K562 (cell line): ENCODE measurements around the gene SLC34A2. TPM values are rescaled to one million over a fixed set of nuclear protein-coding genes. Genes with fewer than 3 reads are reported as not detected.

Source experiments
- ATAC-seq: fragments of 200-7000 bp; cut with Tn5 transposase; 3 replicates; pipeline ENCODE4 v1.9.1; 2020; ENCODE audit warnings: moderate library complexity
- BruUV-seq: library from RNA; stranded (reverse); fragments of 400-500 nt; replicated peaks from 2 replicates; lab custom pipeline; 2021; lab: Mats Ljungman, UMichigan
- CTCF ChIA-PET: fragments of 300-600 bp; formaldehyde crosslinking; extraction: SDS; loops from one replicate; lab custom pipeline; 2021; ENCODE audit warnings: low intra/inter-chr PET ratio; lab: Yijun Ruan, JAX
- POLR2A ChIA-PET: fragments of 300-600, 350-650 bp; sonication (Branson Sonifier 250); formaldehyde crosslinking; extraction: SDS; loops from one replicate; lab custom pipeline; 2021; ENCODE audit warnings: antibody characterized with exemption, inconsistent platforms; lab: Yijun Ruan, JAX
- DNase-seq, 4 experiments: peaks; one replicate each; pipeline versions ENCODE4 v3.0.0 to v3.0.0-alpha.2; 2011 to 2018; ENCODE audit warnings: low spot score in 3 of 4, mixed read lengths in 3 of 4; ENCODE audit errors: extremely low read depth in 1 of 4
- FAIRE-seq: peaks from 2 replicates; lab custom pipeline; 2011; peaks lifted over from hg19 to GRCh38; lab: Jason Lieb, UNC
- H2AFZ ChIP-seq: 2 replicates; pipeline ENCODE4 v1.6.0; 2011; ENCODE audit warnings: low read depth, low read length, control low read depth, inconsistent platforms
- H3K27ac ChIP-seq: fragments of 200-600 bp; 3 replicates; pipeline ENCODE4 v1.8.0; 2011; ENCODE audit warnings: low read depth, mild to moderate bottlenecking, control low read depth, inconsistent platforms, low read length, moderate library complexity, mixed read lengths; ENCODE audit errors: extremely low read depth
- H3K27me3 ChIP-seq, 2 experiments: fragments of 300-600 bp in 1 of 2; 2 replicates in 1 of 2; 3 replicates in 1 of 2; pipeline versions ENCODE4 v1.6.0 to v1.8.0; 2011; ENCODE audit warnings: inconsistent platforms in 2 of 2, low read length in 2 of 2, mild to moderate bottlenecking in 1 of 2, mixed read lengths in 1 of 2, moderate library complexity in 1 of 2; ENCODE audit not compliant: control insufficient read depth in 2 of 2, insufficient read depth in 2 of 2
- H3K36me3 ChIP-seq: fragments of 300-600 bp; 3 replicates; pipeline ENCODE4 v1.8.0; 2011; ENCODE audit warnings: mild to moderate bottlenecking, low read length, inconsistent platforms; ENCODE audit not compliant: control insufficient read depth, insufficient read depth
- H3K4me1 ChIP-seq, 2 experiments: fragments of 200-600 bp in 1 of 2; replicated peaks in 1 of 2; 2 replicates in 1 of 2; 3 replicates in 1 of 2; pipeline versions ENCODE4 v1.5.1 to v1.8.0; 2011; ENCODE audit warnings: inconsistent platforms in 2 of 2, low read length in 2 of 2, mild to moderate bottlenecking in 1 of 2, mixed read lengths in 1 of 2, moderate library complexity in 1 of 2; ENCODE audit not compliant: control insufficient read depth in 2 of 2, insufficient read depth in 2 of 2
- H3K4me2 ChIP-seq: 2 replicates; pipeline ENCODE4 v1.6.1; 2011; ENCODE audit warnings: low read length, control low read depth, inconsistent platforms, mixed read lengths; ENCODE audit not compliant: insufficient read depth
- H3K4me3 ChIP-seq: fragments of 200-600 bp; sonication (generic), shearing (Covaris generic); 2 replicates; pipeline ENCODE4 v1.5.1; 2016; ENCODE audit warnings: control low read depth, inconsistent platforms
- H3K79me2 ChIP-seq: fragments of 200-600 bp; 3 replicates; pipeline ENCODE4 v1.8.0; 2011; ENCODE audit warnings: low read length, inconsistent platforms; ENCODE audit not compliant: control insufficient read depth, insufficient read depth
- H3K9ac ChIP-seq, 2 experiments: 2 replicates each; pipeline versions ENCODE4 v1.6.0 to v1.6.1; 2011; ENCODE audit warnings: low read depth in 2 of 2, low read length in 2 of 2, control low read depth in 1 of 2, inconsistent platforms in 1 of 2, mild to moderate bottlenecking in 1 of 2, mixed read lengths in 1 of 2; ENCODE audit not compliant: insufficient read depth in 1 of 2
- H3K9me1 ChIP-seq: one replicate; pipeline ENCODE4 v1.6.0; 2011; ENCODE audit warnings: inconsistent platforms, mild to moderate bottlenecking, low read length, moderate library complexity; ENCODE audit not compliant: control insufficient read depth, insufficient read depth
- H3K9me3 ChIP-seq: replicated peaks from 2 replicates; pipeline ENCODE4 v1.5.1; 2011; ENCODE audit warnings: low read depth, low read length, inconsistent platforms; ENCODE audit not compliant: control insufficient read depth, insufficient read depth
- H4K20me1 ChIP-seq: replicated peaks from 2 replicates; pipeline ENCODE4 v1.6.1; 2011; ENCODE audit warnings: low read length, inconsistent platforms, mixed read lengths; ENCODE audit not compliant: control insufficient read depth, insufficient read depth
- ELF4 ChIP-seq: fragments of 450-650 bp; formaldehyde crosslinking; IDR thresholded peaks from 2 replicates; pipeline ENCODE4 v1.4.0; 2022; ENCODE audit warnings: missing genetic modification characterization
- ETV1 ChIP-seq: fragments of 450-650 bp; conservative IDR thresholded peaks from 2 replicates; pipeline ENCODE4 v1.6.1; 2016; ENCODE audit warnings: missing genetic modification characterization, control low read depth, low read depth, missing compliant biosample characterization
- FOXP1 ChIP-seq: sonication (generic); formaldehyde crosslinking; IDR thresholded peaks from 2 replicates; pipeline ENCODE4 v1.8.0; 2022; ENCODE audit warnings: mild to moderate bottlenecking, missing genetic modification reagents
- GABPA ChIP-seq: fragments of 200-800 bp; sonication (Bioruptor generic); conservative IDR thresholded peaks from 2 replicates; pipeline ENCODE4 v1.6.1; 2016; ENCODE audit warnings: low read depth, missing genetic modification characterization, missing compliant biosample characterization
- GATAD2B ChIP-seq: fragments of 450-650 bp; IDR thresholded peaks from 2 replicates; pipeline ENCODE4 v1.6.1; 2017; ENCODE audit warnings: mild to moderate bottlenecking, borderline replicate concordance
- HMG20B ChIP-seq: fragments of 250-450 bp; sonication (Bioruptor Pico); IDR thresholded peaks from 2 replicates; pipeline ENCODE4 v1.5.0; 2021; ENCODE audit warnings: mild to moderate bottlenecking
- LEF1 ChIP-seq: fragments of 450-650 bp; IDR thresholded peaks from 2 replicates; pipeline ENCODE4 v1.6.1; 2016; ENCODE audit warnings: mild to moderate bottlenecking
- NCOR1 ChIP-seq: fragments of 450-650 bp; IDR thresholded peaks from 2 replicates; pipeline ENCODE4 v1.6.1; 2016; ENCODE audit warnings: mild to moderate bottlenecking, moderate library complexity
- POLR2AphosphoS5 ChIP-seq: IDR thresholded peaks from 2 replicates; pipeline ENCODE4 v1.6.1; 2011; ENCODE audit warnings: mild to moderate bottlenecking, low read depth, low read length, moderate library complexity; ENCODE audit not compliant: control insufficient read depth, insufficient read depth
- RBFOX2 ChIP-seq: fragments of 200-400 bp; formaldehyde crosslinking; IDR thresholded peaks from 2 replicates; pipeline ENCODE4 v1.6.1; 2017; ENCODE audit warnings: low read depth, mild to moderate bottlenecking, low read length, moderate library complexity
- XRCC3 ChIP-seq: fragments of 450-650 bp; IDR thresholded peaks from 2 replicates; pipeline ENCODE4 v1.6.1; 2017; ENCODE audit warnings: mild to moderate bottlenecking, moderate library complexity
- ZNF436 ChIP-seq: fragments of 250-450, 450-650 bp; sonication (Bioruptor Pico); formaldehyde crosslinking; IDR thresholded peaks from 2 replicates; pipeline ENCODE4 v1.7.0; 2020; ENCODE audit warnings: mild to moderate bottlenecking
- WGBS: fragments of 100-300 bp; shearing (Covaris generic); methylation state at CpG from one replicate; pipeline ENCODE4 v1.1.6; 2016; ENCODE audit warnings: low coverage, mixed read lengths; ENCODE audit not compliant: insufficient coverage; ENCODE audit errors: missing lambda C conversion rate; 5-methylcytosine and 5-hydroxymethylcytosine counted together
- in situ Hi-C: fragments of 300-500 bp; cut with MboI; formaldehyde crosslinking; loops from 4 replicates; pipeline ENCODE4 v1.15.0; 2018; ENCODE audit warnings: inconsistent platforms, mixed read lengths
- intact Hi-C: fragments of 100-400 bp; cut with micrococcal nuclease; formaldehyde crosslinking; loops from 2 replicates; pipeline ENCODE4 v1.14.2; 2022
- polyA plus RNA-seq, 8 experiments: library from polyadenylated mRNA; depleted of rRNA in 4 of 8; stranded (reverse) in 5 of 8; unstranded in 3 of 8; fragments of >200 nt; fragmentation: Nextera tagmentation in 2 of 8; fragmentation: Illumina TruSeq in 1 of 8; extraction: Ambion mirVana in 2 of 8; extraction: Trizol in 1 of 8; gene quantifications; 2 replicates each; pipeline versions ENCODE4 v1.2.1 to v1.2.3, GENCODE V29; 2011 to 2014; ENCODE audit warnings: inconsistent platforms in 1 of 8, missing spikeins in 1 of 8
- total RNA-seq, 7 experiments: library from RNA; depleted of rRNA in 6 of 7; stranded (reverse); fragments of >200 nt in 6 of 7; fragmentation: Illumina TruSeq in 2 of 7; extraction: Trizol in 2 of 7; gene quantifications; 2 replicates each; pipeline versions ENCODE4 v1.2.1 to v1.2.3, GENCODE V29; 2011 to 2021; ENCODE audit warnings: low replicate concordance in 1 of 7
- TF ChIP-seq, protein P1 (sequence below): fragments of 250-450 bp; sonication (Bioruptor Pico); IDR thresholded peaks from 2 replicates; pipeline ENCODE4 v1.9.0; 2021; ENCODE audit warnings: mild to moderate bottlenecking, inconsistent platforms
- TF ChIP-seq, protein P2 (sequence below): fragments of 450-650 bp; IDR thresholded peaks from 2 replicates; pipeline ENCODE4 v1.6.1; 2018; ENCODE audit not compliant: partially characterized antibody
- TF ChIP-seq, protein P3 (sequence below): fragments of 450-650 bp; conservative IDR thresholded peaks from 2 replicates; pipeline ENCODE4 v1.6.1; 2016; ENCODE audit warnings: missing genetic modification characterization, low read depth, mild to moderate bottlenecking, control low read depth, missing compliant biosample characterization

Gene SLC34A2
- total and polyA plus RNA-seq, 9 of the 15 experiments (the other 6 are each of a cell fraction or from before 2014, with no cell fraction given) = 1.5 TPM; not detected in 8

DNA sequence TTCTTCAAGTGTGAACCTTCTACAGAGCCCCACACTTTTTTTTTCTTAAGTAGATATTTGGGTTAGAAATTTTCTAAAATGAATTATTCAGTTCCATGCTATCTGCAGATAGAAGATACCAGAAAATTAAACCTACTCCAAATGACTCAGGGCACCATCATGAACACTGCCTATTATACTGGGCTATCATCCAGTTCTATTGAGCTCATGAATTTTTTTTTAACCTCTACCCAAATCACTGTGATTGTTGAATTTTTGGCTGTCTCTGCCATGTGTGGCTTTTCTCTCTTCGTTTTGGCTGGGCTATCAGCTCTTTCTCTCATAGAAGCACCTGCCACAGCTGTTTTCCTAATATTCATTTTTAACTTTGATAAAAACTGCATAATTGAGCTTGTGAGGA lies 31.0 kb upstream of the SLC34A2 start:
- intact Hi-C loops = no loop called here
- in situ Hi-C loops = no loop called here
- H4K20me1 ChIP-seq = 0 out of 2 replicates have a peak, but pooled peaks cover 4% of the 10 kb centered on the region
- FAIRE-seq (no peak), DNase-seq (no peak), ATAC-seq (no peak)
- H3K4me2 ChIP-seq = no peak overlapping the region
- H3K4me3 ChIP-seq = no peak overlapping the region
- WGBS = 0% methylated on average over 1 of the region's 1 CpG
- H3K36me3 ChIP-seq = no peaks in the 10 kb centered on the region
- H3K27ac ChIP-seq = no peak overlapping the region
- no peaks in the 10 kb centered on the region for H3K4me1 ChIP-seq
- no peaks in the 10 kb centered on the region for H3K79me2 ChIP-seq
- H2AFZ ChIP-seq = no peak overlapping the region
- CTCF ChIA-PET = no interaction called here
- POLR2A ChIA-PET = interaction anchor here (0.7 kb wide), 1 partner anchor 255 kb away, joined by 3 read pairs; no protein-coding TSS in a partner anchor
- peaks cover 19 to 30% of the 10 kb centered on the region in 2 experiments; a peak in 4 of 5 replicates for H3K27me3 ChIP-seq
- H3K9me3 ChIP-seq = no peaks in the 10 kb centered on the region
- no peaks in the 10 kb centered on the region for H3K9me1 ChIP-seq
- BruUV-seq = no TSS peak
- H3K9ac ChIP-seq = no peak overlapping the region
- TF ChIP-seq GATAD2B = no peak
- no peak for TF ChIP-seq NCOR1
- TF ChIP-seq HMG20B (CRISPR knock-in tag) = no peak
- TF ChIP-seq, protein P1, sequence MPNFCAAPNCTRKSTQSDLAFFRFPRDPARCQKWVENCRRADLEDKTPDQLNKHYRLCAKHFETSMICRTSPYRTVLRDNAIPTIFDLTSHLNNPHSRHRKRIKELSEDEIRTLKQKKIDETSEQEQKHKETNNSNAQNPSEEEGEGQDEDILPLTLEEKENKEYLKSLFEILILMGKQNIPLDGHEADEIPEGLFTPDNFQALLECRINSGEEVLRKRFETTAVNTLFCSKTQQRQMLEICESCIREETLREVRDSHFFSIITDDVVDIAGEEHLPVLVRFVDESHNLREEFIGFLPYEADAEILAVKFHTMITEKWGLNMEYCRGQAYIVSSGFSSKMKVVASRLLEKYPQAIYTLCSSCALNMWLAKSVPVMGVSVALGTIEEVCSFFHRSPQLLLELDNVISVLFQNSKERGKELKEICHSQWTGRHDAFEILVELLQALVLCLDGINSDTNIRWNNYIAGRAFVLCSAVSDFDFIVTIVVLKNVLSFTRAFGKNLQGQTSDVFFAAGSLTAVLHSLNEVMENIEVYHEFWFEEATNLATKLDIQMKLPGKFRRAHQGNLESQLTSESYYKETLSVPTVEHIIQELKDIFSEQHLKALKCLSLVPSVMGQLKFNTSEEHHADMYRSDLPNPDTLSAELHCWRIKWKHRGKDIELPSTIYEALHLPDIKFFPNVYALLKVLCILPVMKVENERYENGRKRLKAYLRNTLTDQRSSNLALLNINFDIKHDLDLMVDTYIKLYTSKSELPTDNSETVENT (CRISPR knock-in tag) = no peak
- TF ChIP-seq, protein P2, sequence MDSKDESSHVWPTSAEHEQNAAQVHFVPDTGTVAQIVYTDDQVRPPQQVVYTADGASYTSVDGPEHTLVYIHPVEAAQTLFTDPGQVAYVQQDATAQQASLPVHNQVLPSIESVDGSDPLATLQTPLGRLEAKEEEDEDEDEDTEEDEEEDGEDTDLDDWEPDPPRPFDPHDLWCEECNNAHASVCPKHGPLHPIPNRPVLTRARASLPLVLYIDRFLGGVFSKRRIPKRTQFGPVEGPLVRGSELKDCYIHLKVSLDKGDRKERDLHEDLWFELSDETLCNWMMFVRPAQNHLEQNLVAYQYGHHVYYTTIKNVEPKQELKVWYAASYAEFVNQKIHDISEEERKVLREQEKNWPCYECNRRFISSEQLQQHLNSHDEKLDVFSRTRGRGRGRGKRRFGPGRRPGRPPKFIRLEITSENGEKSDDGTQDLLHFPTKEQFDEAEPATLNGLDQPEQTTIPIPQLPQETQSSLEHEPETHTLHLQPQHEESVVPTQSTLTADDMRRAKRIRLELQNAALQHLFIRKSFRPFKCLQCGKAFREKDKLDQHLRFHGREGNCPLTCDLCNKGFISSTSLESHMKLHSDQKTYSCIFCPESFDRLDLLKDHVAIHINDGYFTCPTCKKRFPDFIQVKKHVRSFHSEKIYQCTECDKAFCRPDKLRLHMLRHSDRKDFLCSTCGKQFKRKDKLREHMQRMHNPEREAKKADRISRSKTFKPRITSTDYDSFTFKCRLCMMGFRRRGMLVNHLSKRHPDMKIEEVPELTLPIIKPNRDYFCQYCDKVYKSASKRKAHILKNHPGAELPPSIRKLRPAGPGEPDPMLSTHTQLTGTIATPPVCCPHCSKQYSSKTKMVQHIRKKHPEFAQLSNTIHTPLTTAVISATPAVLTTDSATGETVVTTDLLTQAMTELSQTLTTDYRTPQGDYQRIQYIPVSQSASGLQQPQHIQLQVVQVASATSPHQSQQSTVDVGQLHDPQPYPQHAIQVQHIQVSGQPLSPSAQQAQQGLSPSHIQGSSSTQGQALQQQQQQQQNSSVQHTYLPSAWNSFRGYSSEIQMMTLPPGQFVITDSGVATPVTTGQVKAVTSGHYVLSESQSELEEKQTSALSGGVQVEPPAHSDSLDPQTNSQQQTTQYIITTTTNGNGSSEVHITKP = no peak
- no peak for TF ChIP-seq GABPA (tag)
- no peak for TF ChIP-seq XRCC3
- TF ChIP-seq POLR2AphosphoS5 = no peak
- no peak for TF ChIP-seq RBFOX2
- TF ChIP-seq ETV1 (tag) = no peak
- TF ChIP-seq, protein P3, sequence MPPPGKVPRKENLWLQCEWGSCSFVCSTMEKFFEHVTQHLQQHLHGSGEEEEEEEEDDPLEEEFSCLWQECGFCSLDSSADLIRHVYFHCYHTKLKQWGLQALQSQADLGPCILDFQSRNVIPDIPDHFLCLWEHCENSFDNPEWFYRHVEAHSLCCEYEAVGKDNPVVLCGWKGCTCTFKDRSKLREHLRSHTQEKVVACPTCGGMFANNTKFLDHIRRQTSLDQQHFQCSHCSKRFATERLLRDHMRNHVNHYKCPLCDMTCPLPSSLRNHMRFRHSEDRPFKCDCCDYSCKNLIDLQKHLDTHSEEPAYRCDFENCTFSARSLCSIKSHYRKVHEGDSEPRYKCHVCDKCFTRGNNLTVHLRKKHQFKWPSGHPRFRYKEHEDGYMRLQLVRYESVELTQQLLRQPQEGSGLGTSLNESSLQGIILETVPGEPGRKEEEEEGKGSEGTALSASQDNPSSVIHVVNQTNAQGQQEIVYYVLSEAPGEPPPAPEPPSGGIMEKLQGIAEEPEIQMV (tag) = no peak
- TF ChIP-seq ZNF436 (CRISPR knock-in tag) = no peak
- TF ChIP-seq LEF1 = no peak
- no peak for TF ChIP-seq FOXP1 (CRISPR knock-in tag)
- TF ChIP-seq ELF4 (CRISPR knock-in tag) = no peak
